Ovary (tissue), 9 donors: Measurements from ENCODE around the gene SCN2B. TPM values are rescaled to one million over a fixed set of nuclear protein-coding genes. Genes with fewer than 3 reads are reported as not detected.

Experiments
- DNase-seq, 5 donors: peaks; one replicate each; pipeline ENCODE4 v3.0.0-alpha.2; 2019 to 2020
- H3K27ac ChIP-seq, 2 donors: fragments of 200-600 bp; one replicate each; pipeline versions ENCODE4 v1.5.1 to v1.8.0; 2019 to 2022
- H3K27me3 ChIP-seq: fragments of 200-600 bp; one replicate; pipeline ENCODE4 v1.8.0; 2022
- H3K36me3 ChIP-seq: fragments of 200-600 bp; sonication (generic); one replicate; pipeline ENCODE4 v1.5.1; 2019
- H3K4me1 ChIP-seq: one replicate; pipeline ENCODE4 v1.8.1; 2013; ENCODE audit warnings: mild to moderate bottlenecking, moderate library complexity; ENCODE audit not compliant: insufficient read depth
- H3K4me3 ChIP-seq: fragments of 200-600 bp; sonication (generic); one replicate; pipeline ENCODE4 v1.5.1; 2017
- H3K9me3 ChIP-seq, 2 donors: fragments of 200-600 bp in 1 of 2; sonication (generic) in 1 of 2; one replicate each; pipeline versions ENCODE4 v1.5.1 to v1.8.1; 2013 to 2019; ENCODE audit warnings: mild to moderate bottlenecking in 1 of 2, moderate library complexity in 1 of 2
- CTCF ChIP-seq, 3 donors: fragments of 450-650 bp in 2 of 3; fragments of 200-600 bp in 1 of 3; IDR thresholded peaks; one replicate each; pipeline versions ENCODE4 v1.5.1 to v1.8.0; 2016 to 2022; ENCODE audit warnings: antibody characterized with exemption in 3 of 3, mild to moderate bottlenecking in 1 of 3
- EP300 ChIP-seq: sonication (generic); formaldehyde crosslinking; IDR thresholded peaks from one replicate; pipeline ENCODE4 v1.6.1; 2017; ENCODE audit warnings: antibody characterized with exemption
- POLR2A ChIP-seq: fragments of 450-650 bp; IDR thresholded peaks from one replicate; pipeline ENCODE4 v1.6.1; 2017; ENCODE audit warnings: antibody characterized with exemption, mild to moderate bottlenecking, moderate library complexity
- WGBS, 3 donors: extraction: QIAGEN DNeasy Blood & Tissue Kit in 1 of 3; methylation state at CpG; one replicate each; pipeline versions ENCODE4 v1.1.5 to v1.1.7; 2013 to 2017; 5-methylcytosine and 5-hydroxymethylcytosine counted together
- intact Hi-C, 4 donors: fragments of 100-400 bp; cut with DNase I; formaldehyde crosslinking; loops; one replicate each; pipeline versions ENCODE4 v1.11.0 to v1.15.1; 2022 to 2023
- polyA plus RNA-seq, 2 donors: library from polyadenylated mRNA; stranded (reverse); fragments of 200-250 nt in 1 of 2; fragments of 350-450 nt in 1 of 2; fragmentation: Illumina TruSeq in 1 of 2; extraction: RNeasy Lipid Tissue Mini Kit (QIAGEN cat#74804) in 1 of 2; gene quantifications; one replicate each; pipeline ENCODE4 v1.2.3, GENCODE V29; 2013 to 2014
- total RNA-seq, 7 donors: library from RNA; depleted of rRNA in 2 of 7; stranded (reverse); fragments of >200 nt in 2 of 7; fragmentation: NEBNext Ultra II Directional in 3 of 7; extraction: Animal tissue kit (Norgen Biotek cat#: 25700) in 3 of 7; gene quantifications; one replicate each; pipeline versions ENCODE4 v1.1.0 to v1.2.4, GENCODE V29; 2016 to 2023
- donor health status: DM: no; HTN: no; CAD: no; lungs with moderate emphysema.
- donor health status: DM: no; HTN: no; CAD: no.
- donor health status: Bipolar disorder and iron deficiency.
- donor health status: DM: yes; HTN: yes; CAD: no.
- donor health status: DM: no; HTN: no; CAD: no.
- donor health status: DM: yes; HTN: yes; CAD: no.

Gene SCN2B
- total and polyA plus RNA-seq, 9 donors = 0.11 to 2.1 (median 0.38) TPM

DNA sequence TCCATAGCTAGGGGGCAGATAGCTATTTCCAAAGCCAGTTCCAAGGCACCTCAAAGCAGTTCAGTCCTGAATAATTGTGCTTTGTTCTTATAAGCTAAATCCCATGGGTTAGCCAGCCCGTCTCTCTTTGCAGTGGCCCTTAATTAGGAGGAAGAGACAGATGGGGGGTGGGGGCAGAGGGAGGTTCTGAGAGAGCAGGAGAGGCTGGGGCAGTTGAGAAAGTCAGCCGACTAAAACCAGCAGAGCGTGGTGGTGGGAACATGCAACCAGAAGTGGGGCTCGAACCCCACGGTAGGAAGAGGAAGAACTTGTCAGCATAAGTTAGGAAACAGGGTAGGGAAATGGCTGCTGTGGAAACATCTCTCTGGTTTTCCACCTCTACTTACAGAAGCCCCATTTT is 12.9 kb downstream of the SCN2B start:
- Histone ChIP-seq H3K27me3 (no peaks in the 10 kb centered on the region), H3K9me3 (no peaks in the 10 kb centered on the region), H3K27ac (no peak overlapping the region), H3K4me1 (no peaks in the 10 kb centered on the region), H3K4me3 (no peak overlapping the region), H3K36me3 (no peaks in the 10 kb centered on the region)
- WGBS, 3 donors = 65 to 78% (median 67%) methylated on average over 5 of the region's 5 CpGs
- TF ChIP-seq EP300 = no peak
- TF ChIP-seq CTCF (IDR thresholded peaks at IDR 0.05) = no peak
- TF ChIP-seq POLR2A = no peak
- intact Hi-C loops = no loop called here
- DNase-seq = no peak

- Histone ChIP-seq H3K4me3 (no peak overlapping the region), H3K36me3 (no peaks in the 10 kb centered on the region), H3K9me3 (no peaks in the 10 kb centered on the region), H3K4me1 (no peaks in the 10 kb centered on the region), H3K27ac (no peak overlapping the region), H3K27me3 (no peaks in the 10 kb centered on the region)
- DNase-seq = no peak
- WGBS, 3 donors = 78 to 83% (median 79%) methylated on average over 3 of the region's 3 CpGs
- TF ChIP-seq EP300 (no peak), CTCF (IDR thresholded peaks at IDR 0.05) (no peak), POLR2A (no peak)
- intact Hi-C loops = no loop called here
Observed at GRCh38 chr11:118162846-118163245, 13.6 kb downstream of the SCN2B start.

DNA sequence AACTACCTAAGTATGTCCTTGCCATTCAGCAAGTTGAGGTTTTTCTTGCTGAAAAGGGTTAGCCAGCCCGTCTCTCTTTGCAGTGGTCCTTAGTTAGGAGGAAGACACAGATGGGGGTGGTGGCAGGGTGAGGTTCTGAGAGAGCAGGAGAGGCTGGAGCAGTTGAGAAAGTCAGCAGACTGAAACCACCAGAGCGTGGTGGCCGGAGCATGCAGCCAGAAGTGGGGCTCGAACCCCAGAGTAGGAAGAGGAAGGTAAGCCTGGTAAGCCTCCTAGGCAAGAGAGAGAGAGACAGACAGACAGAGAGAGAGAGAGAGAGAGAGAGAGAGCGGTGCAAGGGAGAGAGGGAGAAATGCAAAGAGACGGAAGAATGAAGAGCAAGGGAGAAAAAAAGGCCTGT is 14.7 kb downstream of the SCN2B start:
- WGBS, 3 donors = 66 to 77% (median 69%) methylated on average over 6 of the region's 6 CpGs
- Histone ChIP-seq H3K36me3 (no peaks in the 10 kb centered on the region), H3K27me3 (no peaks in the 10 kb centered on the region), H3K4me3 (no peak overlapping the region), H3K9me3 (no peaks in the 10 kb centered on the region), H3K4me1 (no peaks in the 10 kb centered on the region), H3K27ac (no peak overlapping the region)
- DNase-seq = no peak
- TF ChIP-seq POLR2A = no peak
- no peak for TF ChIP-seq EP300
- TF ChIP-seq CTCF (IDR thresholded peaks at IDR 0.05) = no peak
- intact Hi-C loops = no loop called here

GRCh38 chr11:118157186-118157895 is 19.1 kb downstream of the SCN2B start:
- WGBS, 3 donors = 28 to 30% (median 30%) methylated on average over 10 of the region's 10 CpGs
- Histone ChIP-seq H3K27ac (no peak overlapping the region), H3K9me3 (no peaks in the 10 kb centered on the region), H3K4me1 (peaks cover 2% of the 10 kb centered on the region), H3K4me3 (no peak overlapping the region), H3K27me3 (no peaks in the 10 kb centered on the region), H3K36me3 (no peaks in the 10 kb centered on the region)
- DNase-seq = no peak
- intact Hi-C loops = no loop called here
- TF ChIP-seq EP300 (no peak), POLR2A (no peak), CTCF (IDR thresholded peaks at IDR 0.05) (no peak)
